ENCODE data around the gene SAP30. TPM values are rescaled to one million over a fixed set of nuclear protein-coding genes. Genes with fewer than 3 reads are reported as not detected.

The SAP30 gene
- total RNA-seq, 1 donor = 21.4 TPM

DNA sequence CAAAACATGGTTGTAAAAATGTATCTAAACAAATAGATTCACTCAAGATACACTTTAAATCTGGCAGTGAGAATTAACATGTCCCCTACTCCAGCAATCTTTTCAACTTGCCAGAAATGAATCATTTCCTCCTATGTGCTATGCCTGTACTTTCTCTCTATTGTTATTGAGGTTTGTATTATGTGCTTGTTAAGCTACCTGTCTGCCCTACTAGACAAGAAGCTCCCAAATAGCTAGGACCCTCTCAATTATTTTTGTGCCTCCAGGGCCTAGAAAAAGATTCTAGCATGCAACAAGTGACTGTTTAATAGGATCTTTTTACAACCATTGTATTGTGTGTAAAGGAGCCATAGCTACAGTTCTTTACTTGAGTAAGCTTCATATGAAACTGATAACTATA, 3.5 kb upstream of the SAP30 start:
- peak; percentile 37 for DNase-seq (ENCODE audit: low read depth)
- H3K4me3 ChIP-seq (ENCODE audit: low read depth, low read length) = no peak overlapping the region

DNA sequence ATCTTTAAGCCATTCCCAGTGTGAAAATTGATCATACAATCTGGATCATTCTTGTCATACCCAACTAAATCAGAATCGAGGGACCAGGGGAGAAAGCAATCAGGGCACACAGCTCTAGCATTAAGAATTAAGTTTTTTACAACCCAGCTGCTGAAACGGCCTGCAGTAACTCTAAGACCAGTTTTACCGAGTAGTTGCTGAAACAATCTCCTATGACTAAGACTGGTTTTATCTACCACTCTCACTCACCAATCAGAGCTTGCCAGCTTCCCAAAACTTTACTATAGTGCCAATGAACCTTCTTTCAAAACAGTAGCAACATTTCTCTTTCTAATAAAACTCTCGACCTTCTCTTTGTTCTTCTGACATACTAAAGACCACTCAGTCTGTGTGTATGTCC, 2.8 kb upstream of the SAP30 start:
- TF ChIP-seq, protein P1, sequence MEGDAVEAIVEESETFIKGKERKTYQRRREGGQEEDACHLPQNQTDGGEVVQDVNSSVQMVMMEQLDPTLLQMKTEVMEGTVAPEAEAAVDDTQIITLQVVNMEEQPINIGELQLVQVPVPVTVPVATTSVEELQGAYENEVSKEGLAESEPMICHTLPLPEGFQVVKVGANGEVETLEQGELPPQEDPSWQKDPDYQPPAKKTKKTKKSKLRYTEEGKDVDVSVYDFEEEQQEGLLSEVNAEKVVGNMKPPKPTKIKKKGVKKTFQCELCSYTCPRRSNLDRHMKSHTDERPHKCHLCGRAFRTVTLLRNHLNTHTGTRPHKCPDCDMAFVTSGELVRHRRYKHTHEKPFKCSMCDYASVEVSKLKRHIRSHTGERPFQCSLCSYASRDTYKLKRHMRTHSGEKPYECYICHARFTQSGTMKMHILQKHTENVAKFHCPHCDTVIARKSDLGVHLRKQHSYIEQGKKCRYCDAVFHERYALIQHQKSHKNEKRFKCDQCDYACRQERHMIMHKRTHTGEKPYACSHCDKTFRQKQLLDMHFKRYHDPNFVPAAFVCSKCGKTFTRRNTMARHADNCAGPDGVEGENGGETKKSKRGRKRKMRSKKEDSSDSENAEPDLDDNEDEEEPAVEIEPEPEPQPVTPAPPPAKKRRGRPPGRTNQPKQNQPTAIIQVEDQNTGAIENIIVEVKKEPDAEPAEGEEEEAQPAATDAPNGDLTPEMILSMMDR (IDR thresholded peaks at IDR 0.05; ENCODE audit: insufficient read depth, low read length) = no peak
- H3K4me3 ChIP-seq (ENCODE audit: low read depth, low read length) = no peak overlapping the region
- DNase-seq (ENCODE audit: low read depth) = peak; percentile 60

More for the DNA sequence above, 3.5 kb upstream of the SAP30 start:
- TF ChIP-seq, protein P1 (IDR thresholded peaks at IDR 0.05; ENCODE audit: insufficient read depth, low read length) = no peak

DNA sequence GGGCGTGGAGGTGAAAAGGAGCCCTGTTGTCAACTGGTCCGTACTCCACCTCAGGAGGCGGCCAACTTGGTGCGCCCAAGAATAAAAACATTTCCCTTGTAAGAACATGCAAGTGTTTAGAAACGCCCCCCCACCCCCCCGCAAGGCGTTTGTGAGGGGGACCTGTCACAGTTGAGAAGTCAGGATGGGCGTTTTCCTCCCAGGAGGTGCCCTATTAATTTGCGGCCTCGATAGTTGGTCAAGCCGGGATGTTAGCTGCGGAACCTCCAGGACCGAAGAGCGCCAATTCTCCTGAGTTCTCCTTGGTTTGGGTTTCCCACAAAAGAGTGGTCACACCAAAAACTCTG, 651 bp upstream of the SAP30 start:
- TF ChIP-seq, protein P1 (IDR thresholded peaks at IDR 0.05; ENCODE audit: insufficient read depth, low read length) = no peak
- no peak for DNase-seq (ENCODE audit: low read depth)
- peak overlapping the region; percentile 79 for H3K4me3 ChIP-seq (ENCODE audit: low read depth, low read length)

DNA sequence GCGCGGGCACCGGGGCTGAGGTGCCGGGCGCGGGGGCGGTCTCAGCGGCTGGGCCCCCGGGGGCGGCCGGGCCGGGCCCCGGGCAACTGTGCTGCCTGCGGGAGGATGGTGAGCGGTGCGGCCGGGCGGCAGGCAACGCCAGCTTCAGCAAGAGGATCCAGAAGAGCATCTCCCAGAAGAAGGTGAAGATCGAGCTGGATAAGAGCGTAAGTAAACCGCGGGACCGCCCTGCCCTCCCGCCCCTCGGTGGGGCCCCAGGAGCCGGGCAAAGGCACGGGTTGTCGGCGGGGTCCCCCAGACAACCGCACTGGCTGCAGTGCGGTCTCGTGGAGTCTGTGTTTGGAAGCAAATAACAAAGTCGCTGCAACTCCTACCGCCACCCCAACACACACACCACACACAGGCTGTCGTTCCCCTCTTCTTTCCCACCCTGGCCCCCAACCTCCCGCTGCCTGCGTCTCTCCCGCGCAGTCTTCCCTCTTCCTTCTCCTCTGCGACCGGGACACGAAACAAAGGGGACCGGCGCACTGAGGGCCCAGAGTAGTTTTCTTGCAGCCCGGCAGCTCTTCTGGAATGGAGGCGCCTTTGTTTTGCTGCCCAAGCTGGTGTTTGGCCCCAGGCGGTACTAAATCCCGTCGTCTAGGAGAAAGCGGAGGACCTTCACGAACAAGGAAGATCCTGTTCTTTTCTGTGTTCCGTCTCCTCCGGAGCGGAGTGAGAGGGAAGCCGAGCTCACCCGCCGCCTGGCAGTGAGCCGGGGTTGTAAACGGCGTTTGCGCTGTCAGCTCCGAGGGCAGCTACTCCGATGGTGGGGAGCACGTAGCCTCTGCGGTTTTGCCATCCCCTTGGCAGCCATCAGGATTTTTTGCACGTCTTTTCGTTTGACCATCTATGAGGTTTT, 788 bp downstream of the SAP30 start:
- DNase-seq (ENCODE audit: low read depth) = peak; percentile 78
- peak overlapping the region; percentile 89 for H3K4me3 ChIP-seq (ENCODE audit: low read depth, low read length)
- TF ChIP-seq, protein P1 (IDR thresholded peaks at IDR 0.05; ENCODE audit: insufficient read depth, low read length) = no peak

DNA sequence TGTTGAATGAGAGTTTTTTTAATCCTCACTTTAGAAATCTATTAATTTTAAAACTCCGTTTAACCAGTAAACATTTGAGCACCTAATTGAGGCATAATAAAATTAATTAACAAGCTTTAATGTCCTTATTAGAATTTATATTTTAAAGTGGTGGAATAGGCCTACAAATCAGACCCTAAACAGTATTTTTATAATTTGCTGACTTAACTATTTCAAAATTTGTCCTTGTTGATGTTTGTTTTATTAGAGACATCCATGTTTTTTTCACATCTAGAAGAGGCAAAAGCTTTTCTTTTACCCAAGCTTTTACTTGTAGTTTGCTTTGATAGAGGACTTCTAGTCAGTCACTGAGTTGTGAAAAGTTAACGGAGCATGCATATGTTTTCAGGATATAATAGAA, 3.8 kb downstream of the SAP30 start:
- TF ChIP-seq, protein P1 (IDR thresholded peaks at IDR 0.05; ENCODE audit: insufficient read depth, low read length) = no peak
- no peak overlapping the region for H3K4me3 ChIP-seq (ENCODE audit: low read depth, low read length)
- no peak for DNase-seq (ENCODE audit: low read depth)

DNA sequence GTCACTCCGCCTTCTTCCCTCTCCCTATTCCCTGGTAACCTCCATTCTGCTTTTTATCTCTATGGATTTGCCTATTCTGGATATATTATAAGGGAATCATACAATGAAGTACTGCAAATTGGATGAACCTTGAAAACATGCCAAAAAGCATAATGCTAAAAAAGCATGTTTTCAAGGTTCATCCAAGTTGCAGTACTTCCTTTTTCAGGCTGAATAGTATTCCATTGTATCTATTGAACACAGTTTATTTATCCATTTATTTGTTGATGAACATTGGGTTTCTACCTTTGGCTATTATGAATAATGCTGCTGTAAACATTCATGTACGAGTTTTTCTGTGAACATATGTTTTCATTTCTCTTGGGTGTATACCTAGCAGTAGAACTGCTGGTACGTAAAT, 9.2 kb downstream of the SAP30 start:
- DNase-seq (ENCODE audit: low read depth) = no peak
- TF ChIP-seq, protein P1 (IDR thresholded peaks at IDR 0.05; ENCODE audit: insufficient read depth, low read length) = no peak
- H3K4me3 ChIP-seq (ENCODE audit: low read depth, low read length) = no peak overlapping the region
